NT2/D1 (cell line): ENCODE measurements around the gene BCAS3.

ENCODE experiments used
- DNase-seq: peaks from one replicate; pipeline ENCODE4 v3.0.0-alpha.2; 2011; ENCODE audit warnings: low read depth, low spot score
- H3K27me3 ChIP-seq: 2 replicates; pipeline ENCODE4 v1.6.0; 2011; ENCODE audit warnings: mild to moderate bottlenecking; ENCODE audit not compliant: insufficient read length, insufficient read depth
- H3K36me3 ChIP-seq: 2 replicates; pipeline ENCODE4 v1.6.1; 2011; ENCODE audit warnings: mild to moderate bottlenecking, low read length, mixed read lengths; ENCODE audit not compliant: insufficient read depth, insufficient read length
- H3K4me1 ChIP-seq: 2 replicates; pipeline ENCODE4 v1.5.1; 2011; ENCODE audit not compliant: insufficient read depth, insufficient read length
- H3K4me3 ChIP-seq: 2 replicates; pipeline ENCODE4 v1.5.1; 2011; ENCODE audit warnings: low read depth; ENCODE audit not compliant: insufficient read length
- H3K9ac ChIP-seq: 2 replicates; pipeline ENCODE4 v1.6.0; 2011; ENCODE audit warnings: low read depth; ENCODE audit not compliant: insufficient read length
- H3K9me3 ChIP-seq: 2 replicates; pipeline ENCODE4 v1.5.1; 2011; ENCODE audit warnings: mild to moderate bottlenecking, low read length; ENCODE audit not compliant: insufficient read depth
- SUZ12 ChIP-seq: IDR thresholded peaks from 2 replicates; pipeline ENCODE4 v1.6.1; 2011; ENCODE audit not compliant: insufficient read length, insufficient read depth; ENCODE audit errors: extremely low read depth
- YY1 ChIP-seq: IDR thresholded peaks from 2 replicates; pipeline ENCODE4 v1.6.1; 2011; ENCODE audit not compliant: insufficient read length, insufficient read depth
- ZNF274 ChIP-seq: IDR thresholded peaks from 2 replicates; pipeline ENCODE4 v1.6.1; 2011; ENCODE audit warnings: mild to moderate bottlenecking, low read depth, low read length

BCAS3 gene

DNA sequence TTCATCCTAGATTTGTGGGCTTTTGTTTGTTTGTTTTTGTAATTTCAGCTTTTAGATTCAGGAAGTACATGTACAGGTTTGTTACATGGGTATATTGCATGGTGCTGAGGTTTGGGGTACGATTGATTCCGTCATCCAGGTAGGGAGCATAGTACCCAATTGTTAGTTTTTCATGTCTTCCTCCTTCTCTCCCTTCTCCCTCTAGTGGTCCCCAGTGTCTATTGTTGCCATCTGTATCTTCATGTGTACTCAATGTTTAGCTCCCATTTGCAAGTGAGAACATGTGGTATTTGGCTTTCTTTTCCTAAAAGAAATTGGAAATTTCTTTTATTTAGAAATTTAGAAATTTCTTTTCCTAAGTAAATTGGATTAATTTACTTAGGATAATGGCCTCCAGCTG, 37.1 kb upstream of the BCAS3 start:
- Histone ChIP-seq H3K4me1 (no peaks in the 10 kb centered on the region), H3K36me3 (peaks cover 36% of the 10 kb centered on the region), H3K27me3 (no peaks in the 10 kb centered on the region), H3K9ac (no peak overlapping the region), H3K9me3 (no peaks in the 10 kb centered on the region), H3K4me3 (no peak overlapping the region)
- no peak for DNase-seq
- TF ChIP-seq ZNF274 (no peak), YY1 (no peak), SUZ12 (no peak)

GRCh38 chr17:60641126-60641525, 36.5 kb upstream of the BCAS3 start:
- Histone ChIP-seq H3K4me3 (no peak overlapping the region), H3K9ac (no peak overlapping the region), H3K4me1 (no peaks in the 10 kb centered on the region), H3K9me3 (no peaks in the 10 kb centered on the region), H3K27me3 (no peaks in the 10 kb centered on the region), H3K36me3 (peaks cover 29% of the 10 kb centered on the region)
- DNase-seq: no peak
- TF ChIP-seq SUZ12 (no peak), ZNF274 (no peak), YY1 (no peak)

DNA sequence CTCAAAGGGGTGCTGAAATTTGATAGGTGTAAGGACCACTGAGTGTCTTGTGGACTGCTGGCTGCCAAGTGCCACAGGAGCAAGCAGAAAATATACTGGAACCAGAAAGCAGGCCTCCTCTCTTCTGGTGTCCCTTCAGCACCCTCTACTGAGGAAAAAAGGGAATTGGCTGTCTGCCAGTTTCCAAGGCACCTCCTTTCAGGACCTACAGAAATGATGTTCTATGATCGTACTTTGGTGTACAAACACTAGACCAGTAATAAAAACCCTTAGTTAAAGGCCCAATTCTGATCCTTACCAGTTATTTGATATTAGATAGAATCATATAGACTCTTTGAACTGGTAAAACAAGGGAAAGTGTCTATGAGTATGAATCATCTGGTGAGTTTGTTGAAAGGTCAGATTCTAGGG, 35.8 kb upstream of the BCAS3 start:
- Histone ChIP-seq H3K4me1 (no peaks in the 10 kb centered on the region), H3K9me3 (no peaks in the 10 kb centered on the region), H3K9ac (no peak overlapping the region), H3K36me3 (peaks cover 23% of the 10 kb centered on the region), H3K27me3 (no peaks in the 10 kb centered on the region), H3K4me3 (no peak overlapping the region)
- no peak for TF ChIP-seq YY1
- no peak for TF ChIP-seq SUZ12
- no peak for TF ChIP-seq ZNF274
- DNase-seq: peak; percentile 38

GRCh38 chr17:60645918-60646523, 31.6 kb upstream of the BCAS3 start:
- H3K36me3 ChIP-seq: peaks cover 21% of the 10 kb centered on the region
- H3K4me3 ChIP-seq: no peak overlapping the region
- no peaks in the 10 kb centered on the region for H3K4me1 ChIP-seq
- H3K9ac ChIP-seq: no peak overlapping the region
- TF ChIP-seq ZNF274: no peak
- TF ChIP-seq YY1: no peak
- no peak for TF ChIP-seq SUZ12
- no peaks in the 10 kb centered on the region for H3K9me3 ChIP-seq
- no peak for DNase-seq
- no peaks in the 10 kb centered on the region for H3K27me3 ChIP-seq

DNA sequence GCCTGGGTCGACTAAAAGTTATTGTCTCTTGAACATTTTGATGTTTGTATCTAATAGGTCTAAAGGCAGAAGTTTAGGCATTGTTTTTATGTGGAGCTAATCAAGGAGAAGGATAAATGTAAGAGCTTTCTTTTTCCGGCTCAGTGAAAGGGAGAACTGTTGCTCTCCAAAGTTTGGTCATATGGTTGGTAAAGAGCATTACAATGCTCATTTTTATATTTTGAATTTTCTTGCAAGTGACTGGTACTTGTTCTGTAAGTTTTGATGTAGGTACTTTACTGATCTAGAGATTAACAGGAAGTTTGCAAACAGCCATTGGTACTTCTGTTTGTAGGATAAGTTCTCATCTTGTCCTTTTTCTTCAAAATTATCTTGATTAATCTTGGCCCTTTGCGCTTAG, 30.9 kb upstream of the BCAS3 start:
- no peaks in the 10 kb centered on the region for H3K4me1 ChIP-seq
- H3K9me3 ChIP-seq: no peaks in the 10 kb centered on the region
- H3K27me3 ChIP-seq: no peaks in the 10 kb centered on the region
- H3K36me3 ChIP-seq: peaks cover 24% of the 10 kb centered on the region
- no peak for DNase-seq
- no peak overlapping the region for H3K4me3 ChIP-seq
- H3K9ac ChIP-seq: no peak overlapping the region
- TF ChIP-seq YY1 (no peak), SUZ12 (no peak), ZNF274 (no peak)

DNA sequence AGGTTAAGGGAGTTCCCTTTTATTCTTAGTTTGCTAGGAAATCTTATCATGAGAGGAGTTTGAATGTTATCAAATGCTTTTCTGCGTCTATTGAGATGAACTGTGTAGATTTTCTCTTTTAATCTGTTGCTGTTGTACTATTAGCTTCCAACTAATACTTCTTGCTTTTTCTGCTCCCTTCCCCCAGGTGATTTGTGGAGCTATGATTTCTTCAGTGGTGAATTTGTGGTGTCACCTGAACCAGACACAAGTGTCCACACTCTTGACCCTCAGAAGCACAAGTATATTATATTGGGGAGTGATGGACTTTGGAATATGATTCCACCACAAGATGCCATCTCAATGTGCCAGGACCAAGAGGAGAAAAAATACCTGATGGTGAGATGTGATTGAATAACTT, 29.9 kb upstream of the BCAS3 start:
- DNase-seq: no peak
- TF ChIP-seq ZNF274: no peak
- no peak overlapping the region for H3K4me3 ChIP-seq
- H3K9ac ChIP-seq: no peak overlapping the region
- no peaks in the 10 kb centered on the region for H3K9me3 ChIP-seq
- no peaks in the 10 kb centered on the region for H3K27me3 ChIP-seq
- H3K4me1 ChIP-seq: no peaks in the 10 kb centered on the region
- H3K36me3 ChIP-seq: peaks cover 24% of the 10 kb centered on the region

DNA sequence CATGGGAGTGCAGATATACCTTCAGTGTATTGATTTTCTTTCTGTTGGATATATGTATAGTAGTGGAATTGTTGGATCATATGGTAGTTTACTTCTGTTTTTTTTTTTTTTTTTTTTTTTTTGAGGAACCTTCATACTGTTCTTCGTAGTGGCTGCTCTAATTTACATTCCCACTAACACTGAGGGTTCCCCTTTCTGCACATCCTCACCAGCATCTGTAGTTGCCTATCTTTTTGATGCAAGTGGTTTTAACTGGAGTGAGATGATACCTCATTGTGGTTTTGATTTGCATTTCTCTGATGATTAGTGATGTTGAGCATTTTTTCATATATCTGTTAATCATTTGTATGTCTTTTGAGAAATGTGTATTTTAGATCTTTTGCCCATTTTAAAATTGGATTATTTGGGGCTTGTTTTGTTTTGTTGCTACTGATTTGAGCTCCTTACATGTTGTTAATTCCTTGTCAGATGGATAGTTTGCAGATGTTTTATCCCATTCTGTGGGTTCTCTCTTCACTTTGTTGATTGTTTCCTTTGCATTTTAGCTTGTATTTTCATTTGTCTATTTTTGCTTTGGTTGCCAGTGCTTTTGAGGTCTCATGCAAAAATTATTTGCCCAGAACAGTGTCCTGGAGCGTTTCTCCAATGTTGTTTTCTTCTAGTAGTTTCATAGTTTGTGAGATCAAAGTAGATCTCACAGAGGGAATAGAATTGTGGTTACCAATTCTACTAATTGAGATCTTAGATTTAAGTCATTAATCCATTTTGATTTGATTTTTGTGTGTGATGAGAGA, 25.0 kb upstream of the BCAS3 start:
- Histone ChIP-seq H3K9me3 (no peaks in the 10 kb centered on the region), H3K36me3 (peaks cover 28% of the 10 kb centered on the region), H3K4me3 (no peak overlapping the region), H3K4me1 (no peaks in the 10 kb centered on the region), H3K9ac (no peak overlapping the region), H3K27me3 (no peaks in the 10 kb centered on the region)
- TF ChIP-seq ZNF274 (no peak), SUZ12 (no peak), YY1 (no peak)
- no peak for DNase-seq

DNA sequence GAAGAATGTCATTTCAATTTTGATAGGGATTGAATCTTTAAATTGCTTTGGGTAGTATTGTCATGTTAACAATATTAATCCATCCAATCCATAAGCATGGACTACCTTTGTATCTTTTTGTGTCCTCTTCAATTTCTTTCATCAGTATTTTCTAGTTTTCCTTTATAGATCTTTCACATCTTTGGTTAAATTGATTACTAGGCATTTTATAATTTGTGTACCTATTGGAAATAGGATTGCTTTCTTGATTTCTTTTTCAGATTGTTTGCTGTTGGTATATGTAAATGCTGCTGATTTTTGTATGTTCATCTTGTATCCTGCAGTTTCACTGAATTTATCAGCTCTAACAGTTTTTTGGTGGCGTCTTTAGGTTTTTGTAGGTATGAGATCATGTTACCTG, 24.1 kb upstream of the BCAS3 start:
- Histone ChIP-seq H3K9me3 (no peaks in the 10 kb centered on the region), H3K4me1 (no peaks in the 10 kb centered on the region), H3K4me3 (no peak overlapping the region), H3K9ac (no peak overlapping the region), H3K27me3 (no peaks in the 10 kb centered on the region), H3K36me3 (peaks cover 24% of the 10 kb centered on the region)
- TF ChIP-seq SUZ12 (no peak), ZNF274 (no peak), YY1 (no peak)
- no peak for DNase-seq
